NCI-H1417 treated with DMSO at 0.1 percent for 48 hours (cell line): ENCODE measurements around the gene DOCK8.
"Not testable (repeated sequence)": the region's sequence is repeated elsewhere in the genome, so short reads cannot be mapped to it uniquely, and the experiment has no call there.

Experiments used
- DNase-seq: peaks from one replicate; lab custom pipeline; 2025; lab: John Stamatoyannopoulos, UW

Gene DOCK8

DNA sequence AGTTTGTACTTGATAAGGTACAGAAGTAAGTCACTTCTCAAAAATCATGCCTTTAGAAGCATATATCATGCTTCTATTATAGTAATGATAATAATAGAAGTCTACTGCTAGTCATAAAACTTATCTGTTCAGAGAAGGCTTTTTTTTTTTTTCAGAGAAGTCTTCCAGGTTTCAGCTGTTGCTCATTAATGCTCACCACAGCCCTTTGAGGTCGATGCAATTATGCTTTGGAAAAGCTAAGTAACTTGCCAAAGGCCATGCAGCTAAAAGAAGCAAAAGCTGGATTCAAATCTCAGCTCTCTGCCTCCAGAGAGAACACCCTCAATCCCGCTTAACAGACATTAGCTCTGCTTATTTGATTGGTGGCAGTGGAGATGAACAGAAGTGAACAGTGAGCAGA is 150.8 kb downstream of the DOCK8 start:
- no peak for DNase-seq

DNA sequence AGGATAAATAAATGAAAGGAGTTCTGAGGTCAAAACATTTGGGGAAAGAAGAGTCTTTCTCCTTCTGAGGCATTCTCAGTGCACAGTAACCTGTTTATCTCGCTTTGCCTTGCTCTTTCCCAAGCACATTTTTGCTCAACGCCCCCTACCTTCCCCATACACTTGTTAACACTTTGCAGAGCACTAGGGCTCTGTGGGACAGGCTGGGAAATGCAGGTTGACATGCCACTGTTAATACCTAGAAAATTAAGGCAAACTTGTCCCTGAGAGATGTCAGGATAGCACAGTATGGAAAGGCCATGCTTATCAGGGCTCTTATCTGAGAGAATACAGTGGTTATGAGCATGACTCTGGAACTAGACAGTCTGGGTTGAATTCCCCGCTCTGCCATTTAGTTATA is 152.0 kb downstream of the DOCK8 start:
- DNase-seq: no peak

DNA sequence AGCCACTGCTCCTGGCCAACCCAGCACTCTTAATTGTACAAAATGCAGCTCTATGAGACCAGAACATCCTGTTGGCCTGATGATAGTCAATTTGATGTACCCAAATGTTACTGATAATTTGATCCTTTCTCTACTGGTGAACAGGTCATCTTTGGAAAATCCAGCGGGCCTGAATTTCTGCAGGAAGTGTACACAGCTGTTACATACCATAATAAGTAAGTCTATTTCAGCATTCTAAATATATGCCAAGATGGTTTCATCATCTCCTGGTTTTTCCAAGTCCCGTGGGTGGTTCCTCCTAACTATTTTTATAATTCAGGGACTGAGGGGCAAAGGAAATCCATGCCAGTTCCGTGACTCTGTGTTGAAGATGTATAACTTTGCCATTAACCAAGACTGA is 155.4 kb downstream of the DOCK8 start:
- no peak for DNase-seq

DNA sequence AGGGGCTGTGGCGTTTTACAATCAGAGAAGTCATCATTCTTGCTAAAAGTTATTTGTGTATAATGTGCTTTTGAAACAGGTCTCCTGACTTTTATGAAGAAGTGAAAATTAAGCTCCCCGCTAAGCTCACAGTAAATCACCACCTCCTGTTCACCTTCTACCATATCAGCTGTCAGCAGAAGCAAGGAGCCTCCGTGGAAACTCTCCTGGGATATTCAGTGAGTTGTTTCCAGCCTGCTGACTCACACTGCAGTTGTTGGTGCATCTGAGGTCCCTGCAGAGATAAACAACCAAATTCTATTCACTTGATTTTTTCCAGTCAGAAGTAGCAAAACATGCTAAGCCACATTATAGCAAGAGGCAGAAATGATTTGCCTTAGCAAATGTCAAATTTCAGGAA is 156.7 kb downstream of the DOCK8 start:
- no peak for DNase-seq

DNA sequence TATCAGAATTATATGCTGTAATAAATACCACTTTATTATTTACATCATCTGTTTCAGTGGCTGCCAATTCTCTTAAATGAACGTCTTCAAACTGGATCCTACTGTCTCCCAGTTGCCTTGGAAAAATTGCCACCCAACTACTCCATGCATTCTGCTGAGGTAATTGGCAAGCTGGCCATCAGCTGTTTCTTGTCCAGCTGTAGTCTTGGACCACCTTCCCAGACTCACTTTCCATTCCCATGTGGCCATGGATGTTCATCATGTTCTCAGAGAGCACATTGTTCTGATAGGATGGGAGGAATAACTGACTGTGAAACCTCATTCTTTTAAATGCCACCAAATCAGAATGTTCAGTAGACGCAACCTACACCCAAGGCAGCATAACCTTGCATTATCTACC is 157.5 kb downstream of the DOCK8 start:
- DNase-seq: no peak

DNA sequence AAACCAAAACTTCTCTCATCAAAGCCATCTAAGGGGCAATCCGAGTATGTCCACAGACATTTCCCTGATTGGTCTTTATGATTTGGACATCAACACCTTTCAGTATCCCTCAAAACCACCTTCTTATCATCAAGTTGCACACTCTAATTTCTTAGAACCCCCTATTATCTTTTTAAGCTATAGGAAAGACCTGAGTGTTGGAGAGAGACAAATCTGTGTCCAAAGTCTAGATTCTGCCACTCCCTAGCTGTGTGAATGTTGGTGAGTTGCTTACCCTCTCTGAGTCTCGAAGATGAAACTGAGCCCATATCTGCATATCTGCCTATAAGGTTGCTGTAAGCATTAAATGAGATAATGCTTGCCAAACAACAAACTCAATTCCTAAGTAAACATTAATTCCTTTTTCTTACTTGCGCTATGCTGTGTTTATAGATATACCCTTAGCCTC is 159.1 kb downstream of the DOCK8 start:
- DNase-seq: no peak

DNA sequence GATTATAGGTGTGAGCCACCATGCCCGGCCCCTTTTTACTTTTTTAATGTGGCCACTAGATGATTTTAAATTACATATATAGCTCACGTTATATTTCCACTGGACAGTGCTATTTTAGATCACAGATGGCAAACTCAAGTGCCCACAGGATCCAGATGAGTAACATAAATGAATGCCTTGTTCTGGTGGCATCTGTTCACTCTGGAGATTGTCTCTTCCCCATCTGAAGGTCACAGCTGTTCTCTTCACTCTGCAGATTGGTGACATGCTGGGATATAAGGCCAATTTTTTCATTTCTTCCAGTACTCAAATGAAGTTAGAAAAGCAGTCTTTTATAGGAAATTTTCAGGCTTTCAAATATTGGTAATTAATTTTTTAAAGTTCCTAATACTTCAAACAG is 160.1 kb downstream of the DOCK8 start:
- no peak for DNase-seq

DNA sequence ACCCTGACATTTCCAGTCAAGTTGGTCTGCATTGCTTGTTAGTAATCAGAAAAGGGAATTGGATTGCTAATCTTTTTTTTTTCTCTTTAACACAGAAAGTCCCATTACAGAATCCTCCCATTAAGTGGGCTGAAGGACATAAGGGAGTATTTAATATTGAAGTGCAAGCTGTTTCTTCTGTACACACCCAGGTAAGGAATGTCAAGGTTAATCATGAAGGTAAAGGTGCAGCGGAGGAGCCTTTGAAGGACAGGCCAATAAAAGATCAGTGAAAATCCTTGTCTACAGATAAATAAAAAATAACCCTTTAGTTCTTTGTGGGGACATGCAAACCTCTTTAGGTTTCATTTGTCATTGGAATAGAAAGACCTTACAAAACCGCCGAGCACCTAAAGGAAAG is 161.4 kb downstream of the DOCK8 start:
- DNase-seq: no peak

DNA sequence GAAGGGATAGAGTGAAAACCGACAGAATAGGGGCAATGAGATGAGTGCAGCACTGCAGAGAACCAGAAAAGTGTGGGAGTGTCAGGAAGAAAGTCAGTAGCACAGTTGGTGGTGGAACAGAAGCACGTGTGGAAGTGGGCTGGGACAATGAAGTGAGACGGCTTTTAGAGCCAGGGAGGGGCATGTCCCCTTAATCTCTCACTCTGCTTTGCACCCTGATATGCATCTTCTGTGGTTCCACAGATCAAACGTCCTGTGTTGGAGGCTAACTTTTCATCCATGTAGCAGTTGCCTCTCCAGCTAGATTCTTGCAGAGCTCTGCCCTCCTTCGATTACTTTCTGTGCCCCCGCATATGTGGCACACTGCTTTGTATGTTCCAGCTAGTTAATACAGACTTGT is 163.6 kb downstream of the DOCK8 start:
- DNase-seq: no peak

DNA sequence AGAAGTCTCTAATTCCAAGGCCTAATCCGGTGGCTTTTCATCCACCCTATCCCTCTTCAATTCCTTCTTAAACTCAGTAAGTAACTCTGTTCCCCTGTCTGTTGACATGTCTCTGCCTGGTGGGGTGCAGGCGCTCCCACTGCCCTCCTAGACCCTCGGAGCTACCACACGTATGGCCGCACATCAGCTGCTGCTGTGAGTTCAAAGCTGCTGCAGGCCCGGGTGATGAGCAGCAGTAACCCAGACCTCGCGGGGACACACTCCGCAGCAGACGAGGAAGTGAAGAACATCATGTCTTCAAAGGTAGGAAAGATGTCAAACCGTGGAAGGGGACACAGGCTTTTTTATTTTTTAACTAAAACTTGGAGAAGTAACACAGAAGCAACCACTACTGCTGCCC is 167.7 kb downstream of the DOCK8 start:
- DNase-seq: no peak

DNA sequence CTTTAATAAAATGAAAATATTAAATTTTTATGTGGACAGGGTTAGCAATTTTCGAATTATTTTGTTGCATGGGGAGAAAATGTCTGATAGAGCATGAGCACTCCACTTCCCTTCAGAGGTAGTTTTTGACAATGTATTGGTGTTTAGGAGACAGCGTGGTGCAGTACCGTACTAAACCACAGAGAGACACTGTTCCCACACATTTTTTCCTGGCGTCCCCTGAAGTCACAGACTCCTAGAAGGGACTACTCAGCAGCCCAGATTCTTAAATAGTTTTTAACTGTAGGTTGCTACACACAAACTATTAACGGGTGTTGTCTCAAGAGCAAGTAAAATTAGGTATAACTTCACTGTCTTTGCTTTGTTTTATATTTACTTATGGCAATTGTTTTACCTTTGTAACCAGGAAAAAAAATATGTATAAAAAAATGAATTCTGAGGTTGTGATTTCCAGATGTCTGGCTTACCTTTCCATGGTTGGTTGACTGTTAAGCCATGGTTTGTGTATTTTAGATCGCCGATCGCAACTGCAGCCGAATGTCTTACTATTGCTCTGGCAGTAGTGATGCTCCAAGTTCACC is 171.2 kb downstream of the DOCK8 start:
- DNase-seq: no peak

DNA sequence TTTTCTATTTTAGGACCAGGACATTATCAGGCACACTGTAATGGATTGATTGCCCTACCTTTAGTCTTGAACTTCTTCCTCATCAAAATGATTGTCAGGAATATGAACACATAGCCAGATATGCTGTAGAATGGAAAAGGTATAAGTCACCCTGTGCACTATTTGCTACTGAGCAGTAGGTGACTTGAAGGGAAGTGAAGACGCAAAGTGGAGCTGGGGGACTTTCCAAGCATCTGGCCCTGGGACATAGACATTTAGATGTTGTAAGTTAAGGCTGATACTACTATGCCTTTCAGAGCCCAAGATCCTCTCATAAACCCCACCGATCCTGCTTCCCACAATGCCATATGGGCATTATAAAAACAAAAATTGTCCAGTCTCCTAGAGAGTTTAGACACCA is 174.5 kb downstream of the DOCK8 start:
- no peak for DNase-seq

DNA sequence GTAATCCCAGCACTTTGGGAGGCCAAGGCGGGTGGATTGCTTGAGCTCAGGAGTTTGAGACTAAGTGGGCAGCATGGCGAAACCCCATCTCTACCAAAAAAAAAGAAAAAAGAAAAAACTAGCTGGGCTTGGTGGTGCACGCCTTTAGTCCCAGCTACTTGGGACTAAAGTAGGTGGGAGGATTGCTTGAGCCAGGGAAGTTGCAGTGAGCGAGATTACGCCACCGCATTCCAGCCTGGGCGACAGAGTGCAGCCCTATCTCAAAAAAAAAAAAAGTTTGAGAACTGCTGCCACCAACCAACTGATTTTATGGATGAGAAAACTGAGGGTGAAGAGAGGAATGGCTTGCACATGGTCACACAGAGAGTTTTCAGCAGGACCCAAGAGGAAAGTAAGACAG is 175.1 kb downstream of the DOCK8 start:
- no peak for DNase-seq

DNA sequence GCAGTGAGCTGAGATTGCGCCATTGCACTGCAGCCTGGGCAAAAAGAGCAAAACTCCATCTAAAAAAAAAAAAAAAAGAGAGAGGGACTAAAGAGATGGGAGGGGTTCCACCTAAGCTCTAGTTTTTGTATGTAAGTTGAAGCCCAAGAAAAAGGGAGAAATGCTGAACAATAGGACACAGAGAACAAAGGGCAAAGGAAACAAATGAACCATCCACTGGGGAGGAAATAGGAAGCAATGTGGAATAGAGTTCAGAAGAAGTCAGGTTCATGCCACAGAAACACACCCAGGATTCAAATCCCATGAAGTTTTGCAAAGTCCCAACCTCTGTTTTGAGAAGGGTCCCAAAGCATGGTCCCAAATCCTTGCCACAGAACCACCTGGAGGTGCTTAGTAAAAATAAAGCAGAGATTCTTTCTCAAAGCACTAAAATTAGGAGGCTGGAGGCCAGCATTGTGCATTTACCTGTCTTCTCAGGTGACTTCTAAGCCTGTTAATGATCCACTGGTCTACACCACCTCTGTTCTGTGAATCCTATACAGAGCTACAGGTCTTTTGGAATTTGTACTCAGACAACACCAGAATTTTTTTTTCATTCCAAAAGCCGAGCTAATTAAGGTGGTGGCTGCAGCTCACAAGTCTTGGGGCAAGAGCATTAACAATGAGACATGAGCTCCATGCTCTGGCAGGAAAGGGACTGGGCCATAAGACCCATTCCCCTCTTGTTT is 177.6 kb downstream of the DOCK8 start:
- no peak for DNase-seq

DNA sequence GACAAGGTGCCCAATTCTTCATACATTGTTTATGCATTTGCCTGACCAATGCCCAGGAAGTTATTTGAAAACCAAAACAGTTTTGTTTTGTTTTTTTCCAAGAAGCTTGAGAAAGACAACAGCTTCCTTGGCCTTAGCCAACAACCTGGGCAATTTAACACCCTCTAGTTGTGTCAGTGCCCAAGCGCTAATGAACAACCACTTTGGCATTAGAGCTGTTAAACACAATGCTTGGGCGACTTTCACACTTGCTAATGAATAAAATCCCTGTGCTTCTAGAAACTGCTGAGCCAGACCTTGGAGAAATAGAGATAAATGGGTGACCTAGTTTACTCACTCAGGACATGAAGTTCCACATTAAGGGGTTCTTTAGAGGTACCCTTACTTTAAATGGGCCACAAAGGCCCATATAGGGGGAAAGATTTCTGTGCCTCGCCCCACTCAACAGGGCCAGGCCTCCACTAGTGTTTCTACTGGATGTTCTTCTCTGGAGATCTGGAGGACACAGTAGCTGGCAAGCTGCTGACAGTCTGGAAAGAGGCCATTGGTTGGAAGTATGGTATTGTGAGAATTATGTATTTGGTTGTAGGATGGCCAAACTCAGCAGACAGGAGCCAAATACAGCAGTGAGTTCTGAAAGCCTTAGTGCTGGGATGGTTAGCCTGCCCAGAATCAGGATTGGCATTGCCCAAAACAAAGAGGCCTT is 179.8 kb downstream of the DOCK8 start:
- DNase-seq: no peak

DNA sequence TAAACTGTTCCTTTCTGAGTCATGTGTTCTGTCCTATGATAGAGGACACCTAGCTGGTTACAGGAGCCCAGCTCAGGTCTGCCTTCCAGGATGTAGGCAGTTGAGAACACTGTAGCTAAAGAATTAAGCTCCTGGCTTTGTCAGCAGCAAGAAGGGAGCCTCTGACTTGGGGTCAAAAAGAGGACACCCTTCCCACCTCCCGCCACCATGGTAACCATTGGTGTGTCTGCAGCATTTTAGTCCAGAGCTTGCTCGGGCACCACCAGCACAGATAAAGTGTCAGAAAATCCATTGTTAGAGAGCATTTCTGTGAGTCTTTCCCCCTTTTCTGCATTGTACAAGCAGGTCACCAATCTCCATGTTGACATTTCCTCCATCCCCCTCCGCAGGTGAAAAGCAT is 181.7 kb downstream of the DOCK8 start:
- no peak for DNase-seq

DNA sequence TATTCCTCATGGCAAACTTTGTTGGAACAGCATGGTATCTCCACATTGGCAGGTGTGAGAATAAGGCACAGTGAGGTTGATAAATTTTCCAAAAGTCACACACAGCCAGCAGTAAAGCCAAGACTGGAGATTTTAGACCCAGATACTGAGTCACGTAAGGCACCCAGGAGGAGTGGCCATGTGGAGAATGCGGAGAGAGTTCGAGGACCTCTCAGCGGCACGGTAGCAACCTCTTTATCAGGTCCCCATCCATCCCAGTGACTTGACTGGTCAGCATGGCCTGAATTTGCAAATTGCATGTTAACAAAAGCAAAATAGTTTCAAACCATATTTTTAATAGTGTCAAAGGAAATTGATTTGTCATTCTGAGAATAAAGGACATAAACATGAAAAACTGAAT is 183.4 kb downstream of the DOCK8 start:
- DNase-seq: no peak

DNA sequence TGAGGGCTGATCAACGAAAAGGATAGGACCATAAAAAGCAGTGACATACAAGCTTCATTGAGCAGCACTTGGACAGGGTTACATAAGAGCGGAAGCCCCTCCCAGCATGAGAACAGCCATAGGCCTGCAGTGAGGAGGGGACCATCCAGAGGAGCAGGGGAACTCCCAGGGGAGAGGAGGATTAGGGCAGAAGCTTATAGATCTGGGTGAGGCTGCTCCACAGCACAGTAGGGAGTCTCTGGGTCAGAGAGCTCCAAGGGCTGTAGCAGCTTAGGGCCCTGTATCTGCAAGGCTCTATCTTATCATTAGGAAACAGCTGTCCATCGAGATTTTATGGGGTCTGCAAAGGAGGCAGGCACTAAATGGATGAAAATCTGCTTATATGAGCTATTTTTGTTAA is 186.6 kb downstream of the DOCK8 start:
- DNase-seq: no peak

DNA sequence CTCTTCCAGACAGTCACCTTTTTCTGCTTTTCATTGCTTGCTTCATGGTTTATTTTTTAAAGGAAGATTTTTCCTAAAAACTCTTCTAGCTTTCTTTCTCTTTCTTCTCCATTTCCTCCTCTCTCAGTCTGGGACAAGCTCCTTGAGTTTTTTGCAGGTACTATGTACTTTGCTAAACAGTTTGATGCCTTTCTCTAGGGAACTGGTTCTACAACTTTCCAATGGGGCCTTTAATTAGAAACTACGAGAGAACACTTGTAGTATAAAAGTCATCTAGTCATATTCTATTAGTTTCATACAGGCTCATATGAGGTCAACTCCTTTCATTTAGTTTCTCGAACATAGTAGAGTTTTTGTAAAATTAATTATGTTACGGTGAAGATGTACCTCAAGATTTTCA is 189.6 kb downstream of the DOCK8 start:
- DNase-seq: no peak

DNA sequence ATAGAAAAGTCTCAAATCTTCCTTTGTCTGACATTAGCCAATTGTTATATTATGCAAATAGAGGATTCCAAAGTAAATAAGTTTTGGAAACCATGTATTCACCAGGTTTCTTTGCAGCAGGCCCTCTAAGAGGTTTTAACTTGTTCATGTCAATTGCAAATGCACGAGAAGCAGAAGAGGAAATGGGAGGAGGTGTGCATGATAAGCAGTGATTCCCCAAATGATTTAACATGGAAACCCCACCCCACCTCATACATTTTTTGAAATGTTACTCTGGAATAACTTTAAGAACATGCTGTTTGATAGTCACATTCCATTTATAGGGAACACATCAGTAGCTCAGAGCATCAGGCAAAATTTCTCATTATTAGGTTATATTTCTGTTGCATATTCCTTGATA is 190.7 kb downstream of the DOCK8 start:
- no peak for DNase-seq

DNA sequence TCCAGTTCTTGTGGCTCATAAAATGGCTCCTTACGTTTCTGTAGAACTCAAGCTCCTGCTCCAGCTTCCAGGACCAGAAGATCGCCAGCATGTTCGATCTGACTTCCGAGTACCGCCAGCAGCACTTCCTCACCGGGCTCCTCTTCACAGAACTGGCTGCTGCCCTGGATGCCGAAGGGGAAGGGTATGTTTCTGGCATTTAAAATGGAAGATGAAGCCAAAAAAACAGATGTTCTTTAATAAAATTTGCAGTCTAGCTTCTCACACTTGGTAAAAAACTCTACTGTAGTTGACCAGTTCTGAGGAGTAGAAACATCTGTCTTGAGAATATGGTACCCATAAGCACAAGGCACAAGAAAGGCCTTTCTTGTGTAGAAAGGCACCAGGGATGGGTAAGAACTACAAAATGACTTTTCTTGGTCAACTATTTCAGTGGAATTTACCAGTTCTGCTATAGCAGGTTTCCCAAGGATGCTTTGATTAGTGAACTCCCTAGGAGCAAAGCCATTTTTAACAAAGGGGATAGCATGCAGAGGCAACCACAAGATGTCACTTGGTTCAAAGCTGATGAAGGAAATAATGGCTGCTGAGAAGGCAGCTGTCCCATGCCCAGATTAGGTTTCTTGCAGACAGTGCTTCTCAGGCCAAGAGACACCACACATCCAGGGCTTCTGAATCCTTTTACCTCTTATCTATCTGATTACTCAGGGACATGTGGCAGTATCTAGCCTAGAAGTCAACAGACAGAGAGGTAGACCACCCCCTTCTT is 192.4 kb downstream of the DOCK8 start:
- DNase-seq: no peak

DNA sequence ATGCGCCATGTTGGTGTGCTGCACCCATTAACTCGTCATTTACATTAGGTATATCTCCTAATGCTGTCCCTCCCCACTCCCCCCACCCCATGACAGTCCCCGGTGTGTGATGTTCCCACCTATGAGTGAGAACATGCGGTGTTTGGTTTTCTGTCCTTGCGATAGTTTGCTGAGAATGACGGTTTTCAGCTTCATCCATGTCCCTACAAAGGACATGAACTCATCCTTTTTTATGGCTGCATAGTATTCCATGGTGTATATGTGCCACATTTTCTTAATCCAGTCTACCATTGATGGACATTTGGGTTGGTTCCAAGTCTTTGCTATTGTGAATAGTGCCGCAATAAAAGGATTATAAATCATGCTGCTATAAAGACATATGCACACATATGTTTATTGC is 195.0 kb downstream of the DOCK8 start:
- DNase-seq: not testable (repeated sequence)

DNA sequence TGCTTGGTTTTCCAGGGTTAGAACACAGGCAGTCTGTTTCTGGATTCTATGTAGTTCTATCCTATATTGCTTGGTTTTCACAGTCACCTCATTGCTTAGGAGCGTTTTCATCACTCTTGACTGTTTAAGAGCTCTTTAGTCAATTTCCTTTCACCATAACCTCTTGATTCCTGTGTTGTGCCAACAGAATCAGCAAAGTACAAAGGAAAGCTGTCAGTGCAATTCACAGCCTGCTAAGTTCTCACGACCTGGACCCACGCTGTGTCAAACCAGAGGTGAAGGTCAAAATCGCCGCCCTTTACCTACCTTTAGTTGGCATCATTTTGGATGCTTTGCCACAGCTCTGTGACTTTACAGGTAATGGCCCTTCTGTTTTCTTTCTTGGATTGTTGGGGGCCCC is 199.9 kb downstream of the DOCK8 start:
- no peak for DNase-seq
